RWPE2 (cell line): ENCODE measurements around the gene CBFA2T3.

Experiments
- ATAC-seq: fragments of 200-7000 bp; cut with Tn5 transposase; 3 replicates; pipeline ENCODE4 v1.9.1; 2021; ENCODE audit warnings: low read depth
- DNase-seq: peaks from one replicate; pipeline ENCODE4 v3.0.0-alpha.2; 2020; ENCODE audit warnings: low spot score
- H3K27ac ChIP-seq: fragments of 450-650 bp; 2 replicates; pipeline ENCODE4 v1.5.1; 2017; ENCODE audit warnings: mild to moderate bottlenecking; ENCODE audit not compliant: poor library complexity, severe bottlenecking
- H3K27me3 ChIP-seq: fragments of 250-450 bp; sonication (Bioruptor Pico); 2 replicates; pipeline ENCODE4 v1.5.1; 2021; ENCODE audit warnings: mild to moderate bottlenecking, moderate library complexity; ENCODE audit not compliant: insufficient read depth, poor library complexity, severe bottlenecking
- H3K36me3 ChIP-seq: fragments of 250-450 bp; sonication (Bioruptor Pico); 2 replicates; pipeline ENCODE4 v1.5.1; 2020; ENCODE audit warnings: low read depth, mild to moderate bottlenecking, moderate library complexity
- H3K4me1 ChIP-seq: fragments of 250-450 bp; sonication (Bioruptor Pico); 2 replicates; pipeline ENCODE4 v1.5.1; 2021; ENCODE audit warnings: mild to moderate bottlenecking, moderate library complexity; ENCODE audit not compliant: insufficient read depth, poor library complexity, severe bottlenecking
- H3K4me3 ChIP-seq: fragments of 250-450 bp; sonication (Bioruptor Pico); 2 replicates; pipeline ENCODE4 v1.5.1; 2021; ENCODE audit warnings: mild to moderate bottlenecking, moderate library complexity; ENCODE audit not compliant: severe bottlenecking
- H3K9me3 ChIP-seq: fragments of 250-450 bp; sonication (Bioruptor Pico); 2 replicates; pipeline ENCODE4 v1.5.1; 2021; ENCODE audit warnings: mild to moderate bottlenecking, moderate library complexity; ENCODE audit not compliant: severe bottlenecking
- CTCF ChIP-seq: fragments of 450-650 bp; IDR thresholded peaks from one replicate; pipeline ENCODE4 v1.5.1; 2017; ENCODE audit warnings: mild to moderate bottlenecking, moderate library complexity; ENCODE audit not compliant: poor library complexity, severe bottlenecking

CBFA2T3 gene

GRCh38 chr16:88956546-88957432 lies 20.2 kb downstream of the CBFA2T3 start:
- Histone ChIP-seq H3K27me3 (peaks cover 5% of the 10 kb centered on the region), H3K36me3 (no peaks in the 10 kb centered on the region), H3K9me3 (no peaks in the 10 kb centered on the region), H3K4me1 (no peaks in the 10 kb centered on the region), H3K4me3 (no peak overlapping the region), H3K27ac (no peak overlapping the region)
- ATAC-seq (no peak), DNase-seq (no peak)
- no peak for TF ChIP-seq CTCF

GRCh38 chr16:88955906-88956305 lies 21.1 kb downstream of the CBFA2T3 start:
- H3K4me3 ChIP-seq: no peak overlapping the region
- peaks cover 5% of the 10 kb centered on the region for H3K27me3 ChIP-seq
- H3K27ac ChIP-seq: no peak overlapping the region
- no peaks in the 10 kb centered on the region for H3K9me3 ChIP-seq
- DNase-seq: no peak
- no peak for TF ChIP-seq CTCF
- H3K4me1 ChIP-seq: no peaks in the 10 kb centered on the region
- H3K36me3 ChIP-seq: no peaks in the 10 kb centered on the region
- ATAC-seq: no peak

- H3K9me3 ChIP-seq: no peaks in the 10 kb centered on the region
- no peaks in the 10 kb centered on the region for H3K36me3 ChIP-seq
- no peak overlapping the region for H3K4me3 ChIP-seq
- no peaks in the 10 kb centered on the region for H3K4me1 ChIP-seq
- ATAC-seq (peak; percentile 25; the same call in 1 of the 3 replicates), DNase-seq (no peak)
- peaks cover 6% of the 10 kb centered on the region for H3K27me3 ChIP-seq
- TF ChIP-seq CTCF: no peak
- no peak overlapping the region for H3K27ac ChIP-seq
These were observed 23.9 kb downstream of the CBFA2T3 start for GRCh38 chr16:88953003-88953690.

- H3K27ac ChIP-seq: no peak overlapping the region
- no peaks in the 10 kb centered on the region for H3K36me3 ChIP-seq
- no peak for DNase-seq
- TF ChIP-seq CTCF: no peak
- peaks cover 16% of the 10 kb centered on the region for H3K27me3 ChIP-seq
- H3K4me3 ChIP-seq: no peak overlapping the region
- no peaks in the 10 kb centered on the region for H3K9me3 ChIP-seq
- no peaks in the 10 kb centered on the region for H3K4me1 ChIP-seq
- ATAC-seq: no peak
These were observed 25.0 kb downstream of the CBFA2T3 start for GRCh38 chr16:88951989-88952388.

GRCh38 chr16:88951501-88951900 lies 25.5 kb downstream of the CBFA2T3 start:
- DNase-seq: no peak
- Histone ChIP-seq H3K4me1 (no peaks in the 10 kb centered on the region), H3K9me3 (no peaks in the 10 kb centered on the region), H3K4me3 (no peak overlapping the region), H3K27ac (no peak overlapping the region), H3K36me3 (no peaks in the 10 kb centered on the region), H3K27me3 (peaks cover 19% of the 10 kb centered on the region)
- no peak for TF ChIP-seq CTCF
- no peak for ATAC-seq
